RWPE1 (cell line): ENCODE data around the gene CHN2.

Source experiments
- CTCF ChIA-PET: fragments of 350-600 bp; sonication (Branson Sonifier 250); formaldehyde crosslinking; extraction: SDS; loops from one replicate; lab custom pipeline; 2021; lab: Yijun Ruan, JAX
- POLR2A ChIA-PET: fragments of 400-600 bp; formaldehyde crosslinking; extraction: SDS; loops from one replicate; lab custom pipeline; 2020; ENCODE audit warnings: antibody characterized with exemption; ENCODE audit not compliant: low non-redundant PET; lab: Yijun Ruan, JAX
- DNase-seq: peaks from one replicate; pipeline ENCODE4 v3.0.0; 2012; ENCODE audit warnings: low spot score
- H3K27ac ChIP-seq: fragments of 450-650 bp; 2 replicates; pipeline ENCODE4 v1.5.1; 2017
- CTCF ChIP-seq: fragments of 450-650 bp; conservative IDR thresholded peaks from 2 replicates; pipeline ENCODE4 v1.5.1; 2017; ENCODE audit warnings: low read depth, mild to moderate bottlenecking

CHN2 gene

GRCh38 chr7:29442146-29442545 lies 247.6 kb downstream of the CHN2 start:
- TF ChIP-seq CTCF, result no peak
- H3K27ac ChIP-seq, result no peak overlapping the region
- DNase-seq, result peak; percentile 76
- POLR2A ChIA-PET, result interaction anchor here (0.5 kb wide), 1 partner anchor 39 kb away, joined by 3 read pairs; no protein-coding TSS in a partner anchor
- CTCF ChIA-PET, result no interaction called here

- DNase-seq, result peak; percentile 18
- ChIA-PET CTCF (no interaction called here), POLR2A (no interaction called here)
- no peak overlapping the region for H3K27ac ChIP-seq
- TF ChIP-seq CTCF, result no peak
Measured at GRCh38 chr7:29443552-29443951, 249.0 kb downstream of the CHN2 start.

GRCh38 chr7:29444267-29444666 lies 249.7 kb downstream of the CHN2 start:
- ChIA-PET CTCF (no interaction called here), POLR2A (no interaction called here)
- no peak for DNase-seq
- no peak overlapping the region for H3K27ac ChIP-seq
- TF ChIP-seq CTCF, result no peak

- POLR2A ChIA-PET, result no interaction called here
- no peak for DNase-seq
- TF ChIP-seq CTCF, result no peak
- H3K27ac ChIP-seq, result no peak overlapping the region
- CTCF ChIA-PET, result no interaction called here
Measured at GRCh38 chr7:29445736-29446135, 251.2 kb downstream of the CHN2 start.

- ChIA-PET CTCF (no interaction called here), POLR2A (no interaction called here)
- no peak for TF ChIP-seq CTCF
- DNase-seq, result no peak
- no peak overlapping the region for H3K27ac ChIP-seq
Measured at GRCh38 chr7:29447828-29448227, 253.3 kb downstream of the CHN2 start.

GRCh38 chr7:29449569-29450260 lies 255.1 kb downstream of the CHN2 start:
- no peak for TF ChIP-seq CTCF
- CTCF ChIA-PET, result no interaction called here
- DNase-seq, result peak; percentile 17
- no peak overlapping the region for H3K27ac ChIP-seq
- POLR2A ChIA-PET, result interaction anchor here (0.6 kb wide), 1 partner anchor 267 kb away, joined by 7 read pairs; no protein-coding TSS in a partner anchor
